WTC11 (cell line): ENCODE results near the gene TMEM43. TPM values are rescaled to one million over a fixed set of nuclear protein-coding genes. Genes with fewer than 3 reads are reported as not detected.

Experiments
- ATAC-seq: fragments of 200-7000 bp; cut with Tn5 transposase; 2 replicates; pipeline ENCODE4 v1.10.0; 2021; ENCODE audit warnings: mild to moderate bottlenecking, moderate library complexity
- CTCF ChIA-PET: fragments of 300-600 bp; sonication (Branson Sonifier 250); formaldehyde crosslinking; loops from one replicate; lab custom pipeline; 2021; ENCODE audit warnings: antibody characterized with exemption; lab: Charles Lee
- POLR2A ChIA-PET: fragments of 350-600 bp; sonication (Branson Sonifier 250); formaldehyde crosslinking; loops from one replicate; lab custom pipeline; 2021; ENCODE audit warnings: antibody characterized with exemption; lab: Charles Lee
- DNase-seq: peaks from one replicate; pipeline ENCODE4 v3.0.0; 2021; ENCODE audit warnings: low spot score
- H3K27ac Mint-ChIP-seq: 2 replicates; pipeline ENCODE4 v1.8.0; 2021; ENCODE audit warnings: mixed read lengths
- H3K27me3 Mint-ChIP-seq: 2 replicates; pipeline ENCODE4 v1.8.0; 2021; ENCODE audit warnings: low read depth, mild to moderate bottlenecking, moderate library complexity, mixed read lengths
- H3K36me3 Mint-ChIP-seq: 2 replicates; pipeline ENCODE4 v1.8.0; 2021; ENCODE audit warnings: mixed read lengths
- H3K4me1 Mint-ChIP-seq: 2 replicates; pipeline ENCODE4 v1.8.0; 2022; ENCODE audit warnings: mixed read lengths
- H3K4me3 Mint-ChIP-seq: 2 replicates; pipeline ENCODE4 v1.8.0; 2021; ENCODE audit warnings: mild to moderate bottlenecking, moderate library complexity, mixed read lengths
- H3K9me3 Mint-ChIP-seq: 2 replicates; pipeline ENCODE4 v1.8.0; 2021; ENCODE audit warnings: mixed read lengths
- ARID4B ChIP-seq: sonication (generic); formaldehyde crosslinking; IDR thresholded peaks from 2 replicates; pipeline ENCODE4 v1.8.0; 2023; ENCODE audit warnings: missing genetic modification reagents, mild to moderate bottlenecking, borderline replicate concordance
- ATF6 ChIP-seq: sonication (generic); formaldehyde crosslinking; IDR thresholded peaks from 2 replicates; pipeline ENCODE4 v1.8.1; 2023; ENCODE audit warnings: mild to moderate bottlenecking, missing genetic modification reagents
- CREM ChIP-seq: sonication (generic); formaldehyde crosslinking; IDR thresholded peaks from 2 replicates; pipeline ENCODE4 v1.8.1; 2022; ENCODE audit warnings: mild to moderate bottlenecking, missing genetic modification reagents, moderate library complexity
- FOXK1 ChIP-seq: sonication (generic); formaldehyde crosslinking; IDR thresholded peaks from 2 replicates; pipeline ENCODE4 v1.8.0; 2022; ENCODE audit warnings: mild to moderate bottlenecking, moderate library complexity, missing genetic modification reagents
- GRHL2 ChIP-seq: fragments of 250-450 bp; sonication (Bioruptor Pico); IDR thresholded peaks from 2 replicates; pipeline ENCODE4 v1.8.0; 2022; ENCODE audit warnings: mild to moderate bottlenecking, moderate library complexity; ENCODE audit not compliant: insufficient replicate concordance, severe bottlenecking
- GTF2I ChIP-seq: fragments of 250-450 bp; sonication (Bioruptor Pico); conservative IDR thresholded peaks from 2 replicates; pipeline ENCODE4 v1.4.0; 2021; ENCODE audit warnings: mild to moderate bottlenecking
- HMGA2 ChIP-seq: fragments of 250-450 bp; sonication (Bioruptor Pico); IDR thresholded peaks from 2 replicates; pipeline ENCODE4 v1.4.0; 2021; ENCODE audit warnings: mild to moderate bottlenecking, moderate library complexity
- NFATC4 ChIP-seq: fragments of 250-450 bp; sonication (Bioruptor Pico); IDR thresholded peaks from 2 replicates; pipeline ENCODE4 v1.9.0; 2021; ENCODE audit warnings: mild to moderate bottlenecking
- NR3C1 ChIP-seq: sonication (generic); formaldehyde crosslinking; conservative IDR thresholded peaks from 2 replicates; pipeline ENCODE4 v1.8.1; 2023; ENCODE audit warnings: low read depth, mild to moderate bottlenecking, missing genetic modification reagents
- PREB ChIP-seq: sonication (generic); formaldehyde crosslinking; IDR thresholded peaks from 2 replicates; pipeline ENCODE4 v1.8.1; 2022; ENCODE audit warnings: mild to moderate bottlenecking, missing genetic modification reagents, moderate library complexity, borderline replicate concordance
- RELA ChIP-seq: sonication (generic); formaldehyde crosslinking; IDR thresholded peaks from 2 replicates; pipeline ENCODE4 v1.8.1; 2022; ENCODE audit warnings: missing genetic modification reagents, mild to moderate bottlenecking, borderline replicate concordance
- RORB ChIP-seq: fragments of 250-450 bp; sonication (Bioruptor Pico); IDR thresholded peaks from 2 replicates; pipeline ENCODE4 v1.9.0; 2021; ENCODE audit warnings: mild to moderate bottlenecking
- SMAD3 ChIP-seq: sonication (generic); formaldehyde crosslinking; IDR thresholded peaks from 2 replicates; pipeline ENCODE4 v1.8.0; 2022; ENCODE audit warnings: missing genetic modification reagents, mild to moderate bottlenecking, borderline replicate concordance
- STAT6 ChIP-seq: sonication (generic); formaldehyde crosslinking; conservative IDR thresholded peaks from 2 replicates; pipeline ENCODE4 v1.8.1; 2023; ENCODE audit warnings: mild to moderate bottlenecking, low read depth, missing genetic modification reagents, moderate library complexity
- USF2 ChIP-seq: sonication (generic); formaldehyde crosslinking; IDR thresholded peaks from 2 replicates; pipeline ENCODE4 v1.8.1; 2023; ENCODE audit warnings: mild to moderate bottlenecking, missing genetic modification reagents, moderate library complexity
- ZNF232 ChIP-seq: sonication (generic); formaldehyde crosslinking; IDR thresholded peaks from 2 replicates; pipeline ENCODE4 v1.8.0; 2022; ENCODE audit warnings: mild to moderate bottlenecking, missing genetic modification reagents
- ZNF263 ChIP-seq: sonication (generic); formaldehyde crosslinking; IDR thresholded peaks from 2 replicates; pipeline ENCODE4 v1.8.1; 2022; ENCODE audit warnings: low read depth, mild to moderate bottlenecking, moderate library complexity, missing genetic modification reagents
- ZNF281 ChIP-seq: sonication (generic); formaldehyde crosslinking; IDR thresholded peaks from 2 replicates; pipeline ENCODE4 v1.8.0; 2023; ENCODE audit warnings: mild to moderate bottlenecking, missing genetic modification reagents
- ZNF396 ChIP-seq: fragments of 250-450 bp; sonication (Bioruptor Pico); IDR thresholded peaks from 2 replicates; pipeline ENCODE4 v1.8.0; 2021; ENCODE audit warnings: mild to moderate bottlenecking, moderate library complexity, borderline replicate concordance
- ZNF671 ChIP-seq: fragments of 250-450 bp; sonication (Bioruptor Pico); IDR thresholded peaks from 2 replicates; pipeline ENCODE4 v1.8.0; 2021; ENCODE audit warnings: mild to moderate bottlenecking
- total RNA-seq: library from RNA; stranded (reverse); gene quantifications from 3 replicates; pipeline ENCODE4 v1.2.3, GENCODE V29; 2021

The TMEM43 gene
- total RNA-seq, 1 experiment from 2014 or later = 27.7 TPM

- TF ChIP-seq NFATC4 (CRISPR knock-in tag) = no peak
- no peak for TF ChIP-seq FOXK1 (CRISPR knock-in tag)
- TF ChIP-seq ZNF281 (CRISPR knock-in tag) = no peak
- no peak for TF ChIP-seq GTF2I (CRISPR knock-in tag)
- no peak for TF ChIP-seq ZNF671 (CRISPR knock-in tag)
- TF ChIP-seq RELA (CRISPR knock-in tag) = no peak
Observed at GRCh38 chr3:14166877-14167603, 42.2 kb downstream of the TMEM43 start (continued).

- ChIA-PET CTCF (no interaction called here), POLR2A (no interaction called here)
- DNase-seq = no peak
- no peaks in the 10 kb centered on the region for H3K4me1 Mint-ChIP-seq
- peaks cover 71% of the 10 kb centered on the region for H3K36me3 Mint-ChIP-seq
- no peak overlapping the region for H3K4me3 Mint-ChIP-seq
- no peak for ATAC-seq
- TF ChIP-seq ZNF396 (CRISPR knock-in tag) (no peak), STAT6 (CRISPR knock-in tag) (no peak), NR3C1 (CRISPR knock-in tag) (no peak), GRHL2 (CRISPR knock-in tag) (no peak), ZNF232 (CRISPR knock-in tag) (no peak), ATF6 (no peak), HMGA2 (CRISPR knock-in tag) (no peak), CREM (CRISPR knock-in tag) (no peak), ARID4B (CRISPR knock-in tag) (no peak), RORB (CRISPR knock-in tag) (no peak), USF2 (CRISPR knock-in tag) (no peak), PREB (no peak), ZNF263 (CRISPR knock-in tag) (no peak), SMAD3 (CRISPR knock-in tag) (no peak)
- no peaks in the 10 kb centered on the region for H3K9me3 Mint-ChIP-seq
- no peaks in the 10 kb centered on the region for H3K27me3 Mint-ChIP-seq
- no peak overlapping the region for H3K27ac Mint-ChIP-seq
Observed at GRCh38 chr3:14169435-14169834, 44.6 kb downstream of the TMEM43 start.
